Neutrophil (primary cell): ENCODE results near the gene SMG1.

Experiments
- H3K27ac ChIP-seq: fragments of 200-600 bp; sonication (generic); 2 replicates; pipeline ENCODE4 v1.5.1; 2016; ENCODE audit warnings: mild to moderate bottlenecking, moderate library complexity
- H3K27me3 ChIP-seq: fragments of 200-600 bp; sonication (generic); 2 replicates; pipeline ENCODE4 v1.6.0; 2016; ENCODE audit warnings: mild to moderate bottlenecking
- H3K36me3 ChIP-seq: fragments of 200-600 bp; sonication (generic); 2 replicates; pipeline ENCODE4 v1.5.1; 2017
- H3K4me1 ChIP-seq, 2 experiments: fragments of 200-600 bp in 1 of 2; sonication (generic) in 1 of 2; 1 replicate in 1 of 2; 2 replicates in 1 of 2; pipeline versions ENCODE4 v1.5.1 to v1.6.1; 2013 to 2016; ENCODE audit warnings: low read depth in 1 of 2, low read length in 1 of 2, mild to moderate bottlenecking in 1 of 2, moderate library complexity in 1 of 2; ENCODE audit not compliant: control insufficient read depth in 1 of 2, insufficient read depth in 1 of 2
- H3K4me3 ChIP-seq, 2 experiments: fragments of 200-600 bp in 1 of 2; sonication (generic) in 1 of 2; 1 replicate in 1 of 2; 2 replicates in 1 of 2; pipeline ENCODE4 v1.5.1; 2013 to 2016; ENCODE audit warnings: low read depth in 1 of 2, low read length in 1 of 2, mild to moderate bottlenecking in 1 of 2, moderate library complexity in 1 of 2
- H3K9me3 ChIP-seq: fragments of 200-600 bp; sonication (generic); 2 replicates; pipeline ENCODE4 v1.5.1; 2016
- TF ChIP-seq, protein P1 (sequence below): fragments of 200-600 bp; sonication (generic); IDR thresholded peaks from 2 replicates; pipeline ENCODE4 v1.5.1; 2016; ENCODE audit warnings: antibody characterized with exemption

SMG1 gene

GRCh38 chr16:18800293-18800692, 125.9 kb downstream of the SMG1 start:
- no peaks in the 10 kb centered on the region for H3K27me3 ChIP-seq
- peaks cover 53 to 58% of the 10 kb centered on the region in 2 experiments for H3K4me1 ChIP-seq
- H3K27ac ChIP-seq, result peak overlapping the region; percentile 90
- H3K4me3 ChIP-seq, result peak overlapping the region; percentile 72 to 86
- H3K36me3 ChIP-seq, result peaks cover 28% of the 10 kb centered on the region
- TF ChIP-seq, protein P1, sequence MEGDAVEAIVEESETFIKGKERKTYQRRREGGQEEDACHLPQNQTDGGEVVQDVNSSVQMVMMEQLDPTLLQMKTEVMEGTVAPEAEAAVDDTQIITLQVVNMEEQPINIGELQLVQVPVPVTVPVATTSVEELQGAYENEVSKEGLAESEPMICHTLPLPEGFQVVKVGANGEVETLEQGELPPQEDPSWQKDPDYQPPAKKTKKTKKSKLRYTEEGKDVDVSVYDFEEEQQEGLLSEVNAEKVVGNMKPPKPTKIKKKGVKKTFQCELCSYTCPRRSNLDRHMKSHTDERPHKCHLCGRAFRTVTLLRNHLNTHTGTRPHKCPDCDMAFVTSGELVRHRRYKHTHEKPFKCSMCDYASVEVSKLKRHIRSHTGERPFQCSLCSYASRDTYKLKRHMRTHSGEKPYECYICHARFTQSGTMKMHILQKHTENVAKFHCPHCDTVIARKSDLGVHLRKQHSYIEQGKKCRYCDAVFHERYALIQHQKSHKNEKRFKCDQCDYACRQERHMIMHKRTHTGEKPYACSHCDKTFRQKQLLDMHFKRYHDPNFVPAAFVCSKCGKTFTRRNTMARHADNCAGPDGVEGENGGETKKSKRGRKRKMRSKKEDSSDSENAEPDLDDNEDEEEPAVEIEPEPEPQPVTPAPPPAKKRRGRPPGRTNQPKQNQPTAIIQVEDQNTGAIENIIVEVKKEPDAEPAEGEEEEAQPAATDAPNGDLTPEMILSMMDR, result no peak
- no peaks in the 10 kb centered on the region for H3K9me3 ChIP-seq

- Histone ChIP-seq H3K9me3 (no peaks in the 10 kb centered on the region), H3K4me3 (peak overlapping the region in 1 of 2 experiments; percentile 23), H3K27ac (no peak overlapping the region), H3K36me3 (peaks cover 36% of the 10 kb centered on the region), H3K27me3 (no peaks in the 10 kb centered on the region), H3K4me1 (peaks cover 45 to 50% of the 10 kb centered on the region in 2 experiments)
- TF ChIP-seq, protein P1, result no peak
Measured at GRCh38 chr16:18799500-18799899, 126.7 kb downstream of the SMG1 start.

DNA sequence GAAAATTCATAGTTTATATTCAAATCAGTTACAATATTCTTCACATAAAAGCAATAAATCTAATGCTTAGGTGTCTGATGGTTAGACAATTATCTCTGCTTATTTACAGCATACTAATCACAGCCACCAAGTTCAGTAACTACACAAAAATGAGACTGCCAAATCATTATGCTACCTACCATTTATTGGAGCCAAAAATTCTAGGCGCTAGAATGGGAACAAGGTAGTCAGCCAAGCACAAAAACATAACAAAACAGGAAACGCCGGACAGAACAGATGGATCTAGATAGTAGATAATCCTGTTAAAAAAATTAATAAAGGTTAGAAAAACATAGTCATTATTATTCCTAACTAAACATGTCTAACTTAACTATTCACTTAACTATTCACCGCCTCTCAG, 128.5 kb downstream of the SMG1 start:
- Histone ChIP-seq H3K27me3 (no peaks in the 10 kb centered on the region), H3K27ac (no peak overlapping the region), H3K36me3 (peaks cover 53% of the 10 kb centered on the region), H3K9me3 (no peaks in the 10 kb centered on the region), H3K4me1 (peaks cover 28 to 32% of the 10 kb centered on the region in 2 experiments), H3K4me3 (no peak overlapping the region)
- TF ChIP-seq, protein P1, result no peak

- Histone ChIP-seq H3K36me3 (peaks cover 66% of the 10 kb centered on the region), H3K4me3 (no peak overlapping the region), H3K27me3 (no peaks in the 10 kb centered on the region), H3K27ac (no peak overlapping the region), H3K9me3 (no peaks in the 10 kb centered on the region), H3K4me1 (peaks cover 17 to 21% of the 10 kb centered on the region in 2 experiments)
- TF ChIP-seq, protein P1, result no peak
Measured at GRCh38 chr16:18796377-18796776, 129.8 kb downstream of the SMG1 start.

GRCh38 chr16:18792836-18793433, 133.3 kb downstream of the SMG1 start:
- no peaks in the 10 kb centered on the region for H3K27me3 ChIP-seq
- no peaks in the 10 kb centered on the region for H3K9me3 ChIP-seq
- peaks cover 23 to 25% of the 10 kb centered on the region in 2 experiments for H3K4me1 ChIP-seq
- TF ChIP-seq, protein P1, result no peak
- peaks cover 71% of the 10 kb centered on the region for H3K36me3 ChIP-seq
- peak overlapping the region; percentile 51 for H3K27ac ChIP-seq
- H3K4me3 ChIP-seq, result no peak overlapping the region
